Osteoblast (primary cell): ENCODE data around the gene INHA. TPM values are rescaled to one million over a fixed set of nuclear protein-coding genes. Genes with fewer than 3 reads are reported as not detected.

Experiments
- DNase-seq: peaks from one replicate; pipeline ENCODE4 v3.0.0; 2011; ENCODE audit warnings: low spot score, mixed read lengths; ENCODE audit not compliant: insufficient read length; ENCODE audit errors: missing footprints
- H2AFZ ChIP-seq: 2 replicates; pipeline ENCODE4 v1.6.0; 2011; ENCODE audit warnings: mild to moderate bottlenecking, low read length
- H3K27ac ChIP-seq: 2 replicates; pipeline ENCODE4 v1.5.1; 2011; ENCODE audit warnings: mild to moderate bottlenecking, low read depth, low read length, moderate library complexity
- H3K27me3 ChIP-seq: 2 replicates; pipeline ENCODE4 v1.6.0; 2012; ENCODE audit warnings: mild to moderate bottlenecking, control low read depth, inconsistent platforms, low read length, moderate library complexity; ENCODE audit not compliant: insufficient read depth
- H3K36me3 ChIP-seq: 2 replicates; pipeline ENCODE4 v1.5.1; 2011; ENCODE audit warnings: mild to moderate bottlenecking, low read length, control low read depth, moderate library complexity; ENCODE audit not compliant: insufficient read depth
- H3K4me1 ChIP-seq: 2 replicates; pipeline ENCODE4 v1.5.1; 2011; ENCODE audit warnings: mild to moderate bottlenecking, low read length, control low read depth, moderate library complexity; ENCODE audit not compliant: insufficient read depth
- H3K4me2 ChIP-seq: 2 replicates; pipeline ENCODE4 v1.6.0; 2011; ENCODE audit warnings: mild to moderate bottlenecking, low read length; ENCODE audit not compliant: insufficient read depth
- H3K4me3 ChIP-seq: fragments of 200-600 bp; sonication (generic); 3 replicates; pipeline ENCODE4 v1.5.1; 2012; ENCODE audit warnings: mild to moderate bottlenecking, low read length, inconsistent platforms; ENCODE audit not compliant: insufficient read depth
- H3K79me2 ChIP-seq: 2 replicates; pipeline ENCODE4 v1.6.0; 2012; ENCODE audit warnings: mild to moderate bottlenecking, low read length, control low read depth, inconsistent platforms; ENCODE audit not compliant: insufficient read depth
- H3K9me3 ChIP-seq: 2 replicates; pipeline ENCODE4 v1.5.1; 2011; ENCODE audit warnings: low read depth, low read length, control low read depth
- H4K20me1 ChIP-seq: 2 replicates; pipeline ENCODE4 v1.6.0; 2012; ENCODE audit warnings: mild to moderate bottlenecking, low read length, control low read depth; ENCODE audit not compliant: insufficient read depth
- total RNA-seq: library from RNA; depleted of rRNA; stranded (reverse); fragments of >200 nt; gene quantifications from 2 replicates; pipeline ENCODE4 v1.2.3, GENCODE V29; 2012
- TF ChIP-seq, protein P1 (sequence below): IDR thresholded peaks from 2 replicates; pipeline ENCODE4 v1.5.1; 2011; ENCODE audit warnings: mild to moderate bottlenecking, low read depth, low read length, moderate library complexity; ENCODE audit errors: extremely low read depth

INHA gene
- total RNA-seq, 1 donor = under 0.01 TPM

DNA sequence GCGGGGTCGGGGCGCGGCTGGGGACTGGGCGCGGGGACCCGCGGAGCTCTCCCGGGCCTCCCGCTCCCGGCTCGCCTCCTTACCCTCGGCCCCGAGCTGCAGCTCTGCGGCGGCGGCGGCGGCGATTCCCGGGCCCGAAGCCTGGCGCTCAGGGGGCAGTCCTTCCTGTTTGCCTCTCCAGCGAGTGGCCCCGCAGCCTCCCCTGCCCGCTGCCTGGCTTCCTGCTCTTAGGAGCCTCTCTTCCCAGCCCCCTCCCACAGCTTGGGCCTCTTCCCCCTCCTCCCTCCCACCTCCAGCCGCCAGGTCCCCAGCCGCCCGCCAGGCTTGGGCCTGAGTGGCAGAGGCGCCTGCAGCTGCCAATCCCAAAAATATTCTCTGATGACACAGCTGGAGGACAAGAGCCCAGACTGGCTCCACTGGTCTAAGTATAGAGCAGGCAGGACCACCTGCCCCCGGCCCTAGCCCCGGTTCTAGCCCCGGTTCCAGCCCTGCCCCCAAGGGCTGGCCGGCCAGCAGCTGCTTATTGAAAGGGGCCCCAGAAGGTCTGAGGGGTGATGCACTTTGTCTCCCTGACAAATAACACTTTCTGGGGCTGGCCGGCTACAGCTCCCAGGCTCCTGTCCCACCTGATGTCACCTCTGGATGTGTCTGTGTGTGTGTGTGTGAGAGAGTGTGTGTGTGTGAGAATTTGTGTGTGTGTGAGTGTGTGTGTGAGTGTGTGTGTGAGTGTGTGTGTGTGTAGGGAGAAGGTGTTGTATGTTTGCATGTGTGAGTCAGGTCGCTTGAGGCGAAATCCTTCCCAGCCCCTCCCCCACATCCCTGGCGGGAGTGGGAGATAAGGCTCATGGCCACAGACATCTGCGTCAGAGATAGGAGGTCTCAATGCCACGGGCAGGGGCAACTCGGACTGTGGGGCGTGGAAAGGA is 536 bp upstream of the INHA start, which contains the start of gene OBSL1:
Gene OBSL1, minus strand, starts transcription at position 229 of the 926 bp plus-strand sequence. CDS start 307 bp downstream, outside the sequence.
- Histone ChIP-seq H3K27ac (no peak within 1 kb of the TSS), H3K9me3 (no peaks in the 10 kb centered on the region), H3K4me3 (peak within 1 kb of the TSS; percentile 78), H3K4me1 (no peaks in the 10 kb centered on the region), H3K4me2 (peak within 1 kb of the TSS; percentile 81), H2AFZ (peak within 1 kb of the TSS; percentile 63), H4K20me1 (peaks cover 9% of the 10 kb centered on the region), H3K27me3 (peaks cover 15% of the 10 kb centered on the region), H3K36me3 (peaks cover 10% of the 10 kb centered on the region), H3K79me2 (peaks cover 4% of the 10 kb centered on the region)
- peak; percentile 98 for DNase-seq
- TF ChIP-seq, protein P1, sequence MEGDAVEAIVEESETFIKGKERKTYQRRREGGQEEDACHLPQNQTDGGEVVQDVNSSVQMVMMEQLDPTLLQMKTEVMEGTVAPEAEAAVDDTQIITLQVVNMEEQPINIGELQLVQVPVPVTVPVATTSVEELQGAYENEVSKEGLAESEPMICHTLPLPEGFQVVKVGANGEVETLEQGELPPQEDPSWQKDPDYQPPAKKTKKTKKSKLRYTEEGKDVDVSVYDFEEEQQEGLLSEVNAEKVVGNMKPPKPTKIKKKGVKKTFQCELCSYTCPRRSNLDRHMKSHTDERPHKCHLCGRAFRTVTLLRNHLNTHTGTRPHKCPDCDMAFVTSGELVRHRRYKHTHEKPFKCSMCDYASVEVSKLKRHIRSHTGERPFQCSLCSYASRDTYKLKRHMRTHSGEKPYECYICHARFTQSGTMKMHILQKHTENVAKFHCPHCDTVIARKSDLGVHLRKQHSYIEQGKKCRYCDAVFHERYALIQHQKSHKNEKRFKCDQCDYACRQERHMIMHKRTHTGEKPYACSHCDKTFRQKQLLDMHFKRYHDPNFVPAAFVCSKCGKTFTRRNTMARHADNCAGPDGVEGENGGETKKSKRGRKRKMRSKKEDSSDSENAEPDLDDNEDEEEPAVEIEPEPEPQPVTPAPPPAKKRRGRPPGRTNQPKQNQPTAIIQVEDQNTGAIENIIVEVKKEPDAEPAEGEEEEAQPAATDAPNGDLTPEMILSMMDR = no peak

DNA sequence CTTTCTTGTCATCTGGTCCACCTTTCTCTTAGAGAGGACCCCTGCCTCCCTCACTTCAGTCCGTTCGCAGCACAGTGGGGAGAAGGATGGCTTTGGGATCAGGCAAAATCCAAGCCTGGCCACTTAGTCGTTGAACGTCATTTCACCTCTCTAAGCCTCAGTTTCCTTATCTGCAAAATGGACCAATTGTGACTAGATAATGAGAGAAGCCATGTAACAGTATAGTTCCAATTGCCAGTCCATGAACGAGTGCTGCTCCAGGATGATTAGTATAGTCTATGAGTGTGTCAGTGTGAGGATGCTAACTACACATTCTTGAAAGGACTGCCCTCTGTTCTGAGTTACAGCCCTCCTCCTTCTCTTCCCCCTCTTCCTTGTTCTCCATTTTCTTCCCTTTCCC is 1.1 kb downstream of the INHA start:
- peaks cover 31% of the 10 kb centered on the region for H3K27me3 ChIP-seq
- no peak overlapping the region for H3K4me3 ChIP-seq
- no peak for DNase-seq
- H3K4me1 ChIP-seq = no peaks in the 10 kb centered on the region
- H3K27ac ChIP-seq = no peak overlapping the region
- peaks cover 10% of the 10 kb centered on the region for H3K36me3 ChIP-seq
- H3K79me2 ChIP-seq = peaks cover 4% of the 10 kb centered on the region
- TF ChIP-seq, protein P1 = no peak
- no peaks in the 10 kb centered on the region for H3K9me3 ChIP-seq
- H3K4me2 ChIP-seq = no peak overlapping the region
- H4K20me1 ChIP-seq = peaks cover 7% of the 10 kb centered on the region
- no peak overlapping the region for H2AFZ ChIP-seq

DNA sequence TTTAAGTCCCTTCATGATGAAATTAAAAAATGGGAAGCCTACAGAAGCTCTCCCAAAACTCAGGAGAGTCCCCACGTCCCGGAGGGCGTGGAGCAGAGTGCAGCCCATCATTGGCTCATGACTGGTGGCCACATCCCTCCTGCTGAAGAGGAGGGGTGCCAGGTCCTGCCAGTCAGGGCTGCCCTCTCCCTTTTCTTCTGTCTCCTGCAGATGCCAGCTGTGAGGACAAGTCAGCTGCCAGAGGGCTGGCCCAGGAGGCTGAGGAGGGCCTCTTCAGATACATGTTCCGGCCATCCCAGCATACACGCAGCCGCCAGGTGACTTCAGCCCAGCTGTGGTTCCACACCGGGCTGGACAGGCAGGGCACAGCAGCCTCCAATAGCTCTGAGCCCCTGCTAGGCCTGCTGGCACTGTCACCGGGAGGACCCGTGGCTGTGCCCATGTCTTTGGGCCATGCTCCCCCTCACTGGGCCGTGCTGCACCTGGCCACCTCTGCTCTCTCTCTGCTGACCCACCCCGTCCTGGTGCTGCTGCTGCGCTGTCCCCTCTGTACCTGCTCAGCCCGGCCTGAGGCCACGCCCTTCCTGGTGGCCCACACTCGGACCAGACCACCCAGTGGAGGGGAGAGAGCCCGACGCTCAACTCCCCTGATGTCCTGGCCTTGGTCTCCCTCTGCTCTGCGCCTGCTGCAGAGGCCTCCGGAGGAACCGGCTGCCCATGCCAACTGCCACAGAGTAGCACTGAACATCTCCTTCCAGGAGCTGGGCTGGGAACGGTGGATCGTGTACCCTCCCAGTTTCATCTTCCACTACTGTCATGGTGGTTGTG is 2.6 kb downstream of the INHA start:
- Histone ChIP-seq H3K9me3 (no peaks in the 10 kb centered on the region), H3K27me3 (peaks cover 33% of the 10 kb centered on the region), H3K4me1 (no peaks in the 10 kb centered on the region), H3K27ac (no peak overlapping the region), H3K4me3 (no peak overlapping the region), H3K4me2 (no peak overlapping the region), H2AFZ (no peak overlapping the region), H3K36me3 (peaks cover 2% of the 10 kb centered on the region), H4K20me1 (peaks cover 4% of the 10 kb centered on the region), H3K79me2 (peaks cover under 1% of the 10 kb centered on the region)
- DNase-seq = no peak
- TF ChIP-seq, protein P1 = no peak
